Measurements from ENCODE around the gene RGSL1.

Gene RGSL1

DNA sequence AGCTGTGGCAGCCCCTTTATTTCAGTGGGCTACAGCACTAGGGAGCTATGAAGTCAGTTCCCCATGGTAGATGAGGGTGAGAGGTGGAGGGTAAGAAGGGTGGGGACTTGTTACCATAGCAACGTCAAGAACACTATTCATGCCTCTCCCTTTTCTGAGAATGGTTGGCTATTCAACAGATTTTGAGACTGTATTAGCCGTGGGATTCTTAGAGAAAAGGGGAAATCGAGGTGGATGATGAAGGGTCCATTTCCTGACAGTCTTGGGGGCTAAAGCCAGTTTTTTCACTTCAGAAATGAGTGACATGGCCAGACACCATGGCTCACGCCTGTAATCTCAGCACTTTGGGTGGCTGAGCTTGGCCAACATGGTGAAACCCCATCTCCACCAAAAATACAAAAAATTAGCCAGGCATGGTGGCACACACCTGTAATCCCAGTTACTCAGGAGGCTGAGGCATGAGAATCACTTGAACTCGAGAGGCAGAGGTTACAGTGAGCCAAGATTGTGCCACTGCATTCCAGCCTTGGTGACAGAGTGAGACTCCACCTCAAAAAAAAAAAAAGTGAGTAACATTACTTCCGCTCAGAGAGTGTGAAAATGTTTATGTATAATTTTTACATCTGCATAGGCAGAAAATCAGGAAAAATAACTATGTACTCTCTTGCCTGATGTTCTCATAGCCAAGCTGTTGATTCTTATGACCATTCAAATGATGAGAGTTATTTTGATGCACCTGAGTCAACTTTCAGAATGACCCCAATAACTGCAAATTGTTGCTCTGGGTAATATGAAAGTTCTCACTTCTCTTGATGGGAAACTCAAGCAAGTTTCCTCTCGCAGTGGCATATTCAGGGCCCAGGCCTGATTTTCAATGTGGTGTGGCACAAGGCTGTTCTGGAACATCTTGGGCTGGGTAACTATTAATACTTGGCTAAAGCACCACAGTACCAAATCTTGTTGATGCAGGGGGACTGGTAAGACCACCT is 23.2 kb upstream of the RGSL1 start:
- no peak overlapping the region for H3K4me2 ChIP-seq (ENCODE audit: low read length)
- TF ChIP-seq, protein P1, sequence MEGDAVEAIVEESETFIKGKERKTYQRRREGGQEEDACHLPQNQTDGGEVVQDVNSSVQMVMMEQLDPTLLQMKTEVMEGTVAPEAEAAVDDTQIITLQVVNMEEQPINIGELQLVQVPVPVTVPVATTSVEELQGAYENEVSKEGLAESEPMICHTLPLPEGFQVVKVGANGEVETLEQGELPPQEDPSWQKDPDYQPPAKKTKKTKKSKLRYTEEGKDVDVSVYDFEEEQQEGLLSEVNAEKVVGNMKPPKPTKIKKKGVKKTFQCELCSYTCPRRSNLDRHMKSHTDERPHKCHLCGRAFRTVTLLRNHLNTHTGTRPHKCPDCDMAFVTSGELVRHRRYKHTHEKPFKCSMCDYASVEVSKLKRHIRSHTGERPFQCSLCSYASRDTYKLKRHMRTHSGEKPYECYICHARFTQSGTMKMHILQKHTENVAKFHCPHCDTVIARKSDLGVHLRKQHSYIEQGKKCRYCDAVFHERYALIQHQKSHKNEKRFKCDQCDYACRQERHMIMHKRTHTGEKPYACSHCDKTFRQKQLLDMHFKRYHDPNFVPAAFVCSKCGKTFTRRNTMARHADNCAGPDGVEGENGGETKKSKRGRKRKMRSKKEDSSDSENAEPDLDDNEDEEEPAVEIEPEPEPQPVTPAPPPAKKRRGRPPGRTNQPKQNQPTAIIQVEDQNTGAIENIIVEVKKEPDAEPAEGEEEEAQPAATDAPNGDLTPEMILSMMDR (IDR thresholded peaks at IDR 0.05; ENCODE audit: low read depth, low read length, poor library complexity, severe bottlenecking): no peak
- no peak for TF ChIP-seq EZH2phosphoT487 (IDR thresholded peaks at IDR 0.05; ENCODE audit: borderline replicate concordance, low read length)
- H3K4me3 ChIP-seq (ENCODE audit: low read length): no peak overlapping the region
- H3K27me3 ChIP-seq (ENCODE audit: control insufficient read depth, low read length): peaks cover 3% of the 10 kb centered on the region; the same call in 1 of the 2 replicates
- H3F3A ChIP-seq (ENCODE audit: control insufficient read depth, insufficient read depth): no peaks in the 10 kb centered on the region
- H3K79me2 ChIP-seq (ENCODE audit: control insufficient read depth, low read length): no peaks in the 10 kb centered on the region
- no peak overlapping the region for H3K27ac ChIP-seq (ENCODE audit: low read depth, low read length)
- no peaks in the 10 kb centered on the region for H3K9me2 ChIP-seq (replicated peaks; ENCODE audit: control insufficient read depth, low read length)
- H3K4me1 ChIP-seq (ENCODE audit: control insufficient read depth, low read length): peaks cover 7% of the 10 kb centered on the region
- no peaks in the 10 kb centered on the region for H3K9me3 ChIP-seq (ENCODE audit: control insufficient read depth, insufficient read depth, low read length)
- H3K36me3 ChIP-seq (ENCODE audit: control insufficient read depth, low read length): no peaks in the 10 kb centered on the region
- H4K20me1 ChIP-seq (ENCODE audit: control insufficient read depth, insufficient read depth, low read depth, low read length): no peaks in the 10 kb centered on the region

- Histone ChIP-seq H3K36me3 (ENCODE audit: control insufficient read depth, low read length) (no peaks in the 10 kb centered on the region), H3K4me3 (ENCODE audit: low read length) (no peak overlapping the region), H4K20me1 (ENCODE audit: control insufficient read depth, insufficient read depth, low read depth, low read length) (no peaks in the 10 kb centered on the region), H3K4me1 (ENCODE audit: control insufficient read depth, low read length) (peaks cover 7% of the 10 kb centered on the region), H3K27ac (ENCODE audit: low read depth, low read length) (no peak overlapping the region), H3K27me3 (ENCODE audit: control insufficient read depth, low read length) (peaks cover 3% of the 10 kb centered on the region; the same call in 1 of the 2 replicates), H3K9me2 (replicated peaks; ENCODE audit: control insufficient read depth, low read length) (no peaks in the 10 kb centered on the region), H3F3A (ENCODE audit: control insufficient read depth, insufficient read depth) (no peaks in the 10 kb centered on the region), H3K9me3 (ENCODE audit: control insufficient read depth, insufficient read depth, low read length) (no peaks in the 10 kb centered on the region), H3K4me2 (ENCODE audit: low read length) (no peak overlapping the region), H3K79me2 (ENCODE audit: control insufficient read depth, low read length) (no peaks in the 10 kb centered on the region)
- TF ChIP-seq EZH2phosphoT487 (IDR thresholded peaks at IDR 0.05; ENCODE audit: borderline replicate concordance, low read length): no peak
- TF ChIP-seq, protein P1 (IDR thresholded peaks at IDR 0.05; ENCODE audit: low read depth, low read length, poor library complexity, severe bottlenecking): no peak
These were observed 21.9 kb upstream of the RGSL1 start for GRCh38 chr1:182428043-182428442.

- H3K36me3 ChIP-seq (ENCODE audit: control insufficient read depth, low read length): no peaks in the 10 kb centered on the region
- H3F3A ChIP-seq (ENCODE audit: control insufficient read depth, insufficient read depth): no peaks in the 10 kb centered on the region
- H4K20me1 ChIP-seq (ENCODE audit: control insufficient read depth, insufficient read depth, low read depth, low read length): no peaks in the 10 kb centered on the region
- H3K4me3 ChIP-seq (ENCODE audit: low read length): no peak overlapping the region
- peaks cover 7% of the 10 kb centered on the region for H3K4me1 ChIP-seq (ENCODE audit: control insufficient read depth, low read length)
- no peaks in the 10 kb centered on the region for H3K9me3 ChIP-seq (ENCODE audit: control insufficient read depth, insufficient read depth, low read length)
- peaks cover 3% of the 10 kb centered on the region; the same call in 1 of the 2 replicates for H3K27me3 ChIP-seq (ENCODE audit: control insufficient read depth, low read length)
- TF ChIP-seq EZH2phosphoT487 (IDR thresholded peaks at IDR 0.05; ENCODE audit: borderline replicate concordance, low read length): no peak
- TF ChIP-seq, protein P1 (IDR thresholded peaks at IDR 0.05; ENCODE audit: low read depth, low read length, poor library complexity, severe bottlenecking): no peak
- no peaks in the 10 kb centered on the region for H3K9me2 ChIP-seq (replicated peaks; ENCODE audit: control insufficient read depth, low read length)
- H3K27ac ChIP-seq (ENCODE audit: low read depth, low read length): no peak overlapping the region
- H3K4me2 ChIP-seq (ENCODE audit: low read length): peak overlapping the region; percentile 30; the same call in 1 of the 2 replicates
- no peaks in the 10 kb centered on the region for H3K79me2 ChIP-seq (ENCODE audit: control insufficient read depth, low read length)
These were observed 19.5 kb upstream of the RGSL1 start for GRCh38 chr1:182430263-182431068.
